Measurements from ENCODE around the gene LIX1.

LIX1 gene

DNA sequence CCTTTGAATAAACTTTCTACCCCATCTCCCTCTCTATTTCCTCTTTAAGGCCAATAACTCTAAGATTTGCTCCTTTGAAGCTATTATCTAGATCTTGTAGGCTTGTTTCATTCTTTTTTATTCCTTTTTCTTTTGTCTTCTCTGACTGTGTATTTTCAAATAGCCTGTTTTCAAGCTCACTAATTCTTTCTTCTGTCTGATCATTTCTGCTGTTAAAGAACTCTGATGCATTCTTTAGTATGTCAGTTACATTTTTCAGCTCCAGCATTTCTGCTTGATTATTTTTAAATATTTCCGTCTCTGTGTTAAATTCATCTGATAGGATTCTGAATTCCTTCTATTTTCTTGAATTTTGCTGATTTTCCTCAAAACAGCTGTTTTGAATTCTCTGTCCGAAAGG, 15.3 kb upstream of the LIX1 start:
- no peak overlapping the region for H2BK120ac ChIP-seq (ENCODE audit: insufficient read depth, low read length, poor library complexity)
- peaks cover 2 to 9% of the 10 kb centered on the region in 2 experiments for H3K36me3 ChIP-seq (ENCODE audit: control insufficient read depth in 1 of 2, insufficient read depth in 2 of 2, low read length in 2 of 2)
- no peaks in the 10 kb centered on the region for H3K4me1 ChIP-seq (ENCODE audit: control insufficient read depth in 1 of 2, insufficient read depth in 2 of 2, low read length in 2 of 2)
- no peak overlapping the region for H3K4me3 ChIP-seq (ENCODE audit: low read depth, low read length)
- no peak overlapping the region for H2AK5ac ChIP-seq (ENCODE audit: low read length)
- H4K12ac ChIP-seq (ENCODE audit: low read depth, low read length) = no peak overlapping the region
- no peaks in the 10 kb centered on the region for H3K79me2 ChIP-seq (ENCODE audit: control insufficient read depth, insufficient read depth, low read length, poor library complexity)
- no peaks in the 10 kb centered on the region for H3K79me1 ChIP-seq (ENCODE audit: low read length)
- no peak overlapping the region for H3K23ac ChIP-seq (ENCODE audit: low read length)
- H3K9me3 ChIP-seq (ENCODE audit: insufficient read depth, low read depth, low read length) = peaks cover 6% of the 10 kb centered on the region
- no CpG with 5 or more reads among the region's 2 CpGs for WGBS (ENCODE audit: extremely low coverage, insufficient coverage, insufficient read length)
- H3K4ac ChIP-seq (ENCODE audit: low read depth, low read length) = no peak overlapping the region
- H4K91ac ChIP-seq (ENCODE audit: low read depth, low read length) = no peak overlapping the region
- H3K27ac ChIP-seq (ENCODE audit: low read depth, low read length) = no peak overlapping the region
- no peak overlapping the region for H2BK5ac ChIP-seq (ENCODE audit: low read depth, low read length, poor library complexity)
- no peaks in the 10 kb centered on the region for H3K27me3 ChIP-seq (ENCODE audit: insufficient read depth, low read length)
- H4K8ac ChIP-seq (ENCODE audit: low read depth, low read length) = no peak overlapping the region
- H2BK12ac ChIP-seq (ENCODE audit: low read length) = no peak overlapping the region
- H3K14ac ChIP-seq (ENCODE audit: low read length) = no peak overlapping the region
- no peak overlapping the region for H2AFZ ChIP-seq (ENCODE audit: insufficient read depth, low read length, poor library complexity)
- no peak overlapping the region for H3K9ac ChIP-seq (ENCODE audit: low read length)
- no peak overlapping the region for H3K4me2 ChIP-seq (ENCODE audit: low read length)
- H3K18ac ChIP-seq (ENCODE audit: low read length) = no peak overlapping the region
- DNase-seq = no peak

DNA sequence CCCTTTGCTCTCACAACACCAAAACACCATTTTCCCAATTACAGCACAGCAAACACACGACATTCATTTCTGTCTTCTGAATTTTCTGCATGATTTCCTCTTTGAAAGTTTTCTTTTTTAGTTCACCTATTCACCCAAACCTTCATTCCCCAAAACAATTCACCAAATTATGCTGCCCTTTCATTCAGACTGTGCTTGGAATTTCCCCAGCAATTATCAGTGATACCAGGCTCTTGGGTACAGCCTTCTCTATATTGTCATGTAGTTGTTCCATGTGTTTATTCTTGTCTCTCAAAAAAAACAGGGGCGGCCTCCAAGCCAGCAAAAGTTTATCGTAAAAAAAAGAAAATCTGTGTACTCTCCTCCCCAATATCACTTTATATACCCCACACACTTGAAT, 9.0 kb upstream of the LIX1 start:
- Histone ChIP-seq H3K23ac (ENCODE audit: low read length) (no peak overlapping the region), H4K8ac (ENCODE audit: low read depth, low read length) (no peak overlapping the region), H3K27me3 (ENCODE audit: insufficient read depth, low read length) (no peaks in the 10 kb centered on the region), H2BK12ac (ENCODE audit: low read length) (no peak overlapping the region), H4K12ac (ENCODE audit: low read depth, low read length) (no peak overlapping the region), H2AK5ac (ENCODE audit: low read length) (no peak overlapping the region), H3K36me3 (ENCODE audit: control insufficient read depth in 1 of 2, insufficient read depth in 2 of 2, low read length in 2 of 2) (no peaks in the 10 kb centered on the region), H3K27ac (ENCODE audit: low read depth, low read length) (no peak overlapping the region), H3K14ac (ENCODE audit: low read length) (no peak overlapping the region), H3K4me1 (ENCODE audit: control insufficient read depth in 1 of 2, insufficient read depth in 2 of 2, low read length in 2 of 2) (no peaks in the 10 kb centered on the region), H3K79me2 (ENCODE audit: control insufficient read depth, insufficient read depth, low read length, poor library complexity) (no peaks in the 10 kb centered on the region), H4K91ac (ENCODE audit: low read depth, low read length) (no peak overlapping the region), H3K4ac (ENCODE audit: low read depth, low read length) (no peak overlapping the region), H3K4me3 (ENCODE audit: low read depth, low read length) (no peak overlapping the region), H2BK120ac (ENCODE audit: insufficient read depth, low read length, poor library complexity) (no peak overlapping the region), H3K79me1 (ENCODE audit: low read length) (no peaks in the 10 kb centered on the region), H3K18ac (ENCODE audit: low read length) (no peak overlapping the region), H2BK5ac (ENCODE audit: low read depth, low read length, poor library complexity) (no peak overlapping the region), H3K9ac (ENCODE audit: low read length) (no peak overlapping the region), H3K9me3 (ENCODE audit: insufficient read depth, low read depth, low read length) (no peaks in the 10 kb centered on the region), H2AFZ (ENCODE audit: insufficient read depth, low read length, poor library complexity) (no peak overlapping the region), H3K4me2 (ENCODE audit: low read length) (no peak overlapping the region)
- WGBS (ENCODE audit: extremely low coverage, insufficient coverage, insufficient read length) = no CpG with 5 or more reads among the region's 3 CpGs
- DNase-seq = no peak

DNA sequence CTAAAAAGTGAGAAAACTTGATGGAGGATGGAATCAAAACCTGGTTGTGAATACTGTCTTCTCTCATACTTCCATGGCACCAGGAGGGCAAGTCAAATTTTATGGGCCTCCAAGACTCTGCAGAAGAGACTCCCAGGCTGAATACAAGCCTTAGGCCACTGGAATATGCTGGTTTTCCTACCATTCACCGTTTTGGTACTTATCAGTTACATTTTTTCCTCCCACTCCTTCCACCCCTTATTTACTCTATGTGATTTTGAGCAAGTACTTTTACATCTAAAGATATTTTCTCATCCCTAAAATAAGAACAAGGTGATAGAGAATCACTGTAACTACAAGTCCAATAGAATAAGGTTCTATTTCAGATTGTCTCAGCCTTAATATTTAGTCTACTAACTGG, 8.0 kb upstream of the LIX1 start:
- no peak overlapping the region for H3K23ac ChIP-seq (ENCODE audit: low read length)

DNA sequence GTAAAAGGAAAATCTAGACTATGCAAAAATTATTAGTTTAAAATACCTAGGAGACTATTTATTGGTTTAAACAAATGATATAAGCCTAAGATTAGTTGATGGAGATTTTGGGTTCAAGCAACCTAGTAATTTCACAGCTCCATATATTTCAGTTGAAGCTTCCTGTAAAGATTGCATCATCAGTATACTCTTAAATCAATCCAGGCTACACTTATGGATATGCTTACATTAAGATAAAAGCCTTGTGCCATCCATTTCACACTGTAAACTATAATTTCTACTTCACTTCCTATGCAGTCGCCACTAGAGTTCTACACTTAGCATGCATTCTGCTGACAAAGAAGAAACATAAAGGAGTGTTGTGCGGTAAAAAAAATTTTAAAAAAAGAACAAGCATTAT, 7.3 kb upstream of the LIX1 start:
- Histone ChIP-seq H2BK5ac (ENCODE audit: low read depth, low read length, poor library complexity) (no peak overlapping the region), H3K4ac (ENCODE audit: low read depth, low read length) (no peak overlapping the region), H2BK12ac (ENCODE audit: low read length) (no peak overlapping the region), H3K23ac (ENCODE audit: low read length) (no peak overlapping the region), H3K27ac (ENCODE audit: low read depth, low read length) (no peak overlapping the region), H3K79me2 (ENCODE audit: control insufficient read depth, insufficient read depth, low read length, poor library complexity) (no peaks in the 10 kb centered on the region), H4K12ac (ENCODE audit: low read depth, low read length) (no peak overlapping the region), H3K79me1 (ENCODE audit: low read length) (no peaks in the 10 kb centered on the region), H3K4me1 (ENCODE audit: control insufficient read depth in 1 of 2, insufficient read depth in 2 of 2, low read length in 2 of 2) (no peaks in the 10 kb centered on the region), H2BK120ac (ENCODE audit: insufficient read depth, low read length, poor library complexity) (no peak overlapping the region), H3K4me3 (ENCODE audit: low read depth, low read length) (no peak overlapping the region), H3K36me3 (ENCODE audit: control insufficient read depth in 1 of 2, insufficient read depth in 2 of 2, low read length in 2 of 2) (no peaks in the 10 kb centered on the region), H3K14ac (ENCODE audit: low read length) (no peak overlapping the region), H2AFZ (ENCODE audit: insufficient read depth, low read length, poor library complexity) (no peak overlapping the region), H2AK5ac (ENCODE audit: low read length) (no peak overlapping the region), H3K27me3 (ENCODE audit: insufficient read depth, low read length) (no peaks in the 10 kb centered on the region), H4K91ac (ENCODE audit: low read depth, low read length) (no peak overlapping the region), H3K4me2 (ENCODE audit: low read length) (no peak overlapping the region), H4K8ac (ENCODE audit: low read depth, low read length) (no peak overlapping the region), H3K9ac (ENCODE audit: low read length) (no peak overlapping the region), H3K9me3 (ENCODE audit: insufficient read depth, low read depth, low read length) (no peaks in the 10 kb centered on the region), H3K18ac (ENCODE audit: low read length) (no peak overlapping the region)
- DNase-seq = no peak
- WGBS (ENCODE audit: extremely low coverage, insufficient coverage, insufficient read length) = no CpG with 5 or more reads among the region's 2 CpGs

More for the DNA sequence above, 8.0 kb upstream of the LIX1 start:
- no peak overlapping the region for H3K4ac ChIP-seq (ENCODE audit: low read depth, low read length)
- no peaks in the 10 kb centered on the region for H3K27me3 ChIP-seq (ENCODE audit: insufficient read depth, low read length)
- no peak overlapping the region for H3K14ac ChIP-seq (ENCODE audit: low read length)
- no peak overlapping the region for H2BK5ac ChIP-seq (ENCODE audit: low read depth, low read length, poor library complexity)
- no peak overlapping the region for H3K18ac ChIP-seq (ENCODE audit: low read length)
- no peak overlapping the region for H4K91ac ChIP-seq (ENCODE audit: low read depth, low read length)
- H2BK12ac ChIP-seq (ENCODE audit: low read length) = no peak overlapping the region
- no peaks in the 10 kb centered on the region for H3K79me2 ChIP-seq (ENCODE audit: control insufficient read depth, insufficient read depth, low read length, poor library complexity)
- H3K4me3 ChIP-seq (ENCODE audit: low read depth, low read length) = no peak overlapping the region
- H4K8ac ChIP-seq (ENCODE audit: low read depth, low read length) = no peak overlapping the region
- no peaks in the 10 kb centered on the region for H3K4me1 ChIP-seq (ENCODE audit: control insufficient read depth in 1 of 2, insufficient read depth in 2 of 2, low read length in 2 of 2)
- no peaks in the 10 kb centered on the region for H3K79me1 ChIP-seq (ENCODE audit: low read length)
- H3K9me3 ChIP-seq (ENCODE audit: insufficient read depth, low read depth, low read length) = no peaks in the 10 kb centered on the region
- no peaks in the 10 kb centered on the region for H3K36me3 ChIP-seq (ENCODE audit: control insufficient read depth in 1 of 2, insufficient read depth in 2 of 2, low read length in 2 of 2)
- WGBS (ENCODE audit: extremely low coverage, insufficient coverage, insufficient read length) = no CpG with 5 or more reads among the region's 1 CpG
- H2BK120ac ChIP-seq (ENCODE audit: insufficient read depth, low read length, poor library complexity) = no peak overlapping the region
- H3K9ac ChIP-seq (ENCODE audit: low read length) = no peak overlapping the region
- DNase-seq = no peak
- no peak overlapping the region for H2AK5ac ChIP-seq (ENCODE audit: low read length)
- H3K4me2 ChIP-seq (ENCODE audit: low read length) = no peak overlapping the region
- no peak overlapping the region for H4K12ac ChIP-seq (ENCODE audit: low read depth, low read length)
- no peak overlapping the region for H3K27ac ChIP-seq (ENCODE audit: low read depth, low read length)
- H2AFZ ChIP-seq (ENCODE audit: insufficient read depth, low read length, poor library complexity) = no peak overlapping the region

Measured in trophoblast cell (in vitro differentiated cells and primary cell).